HG02798 (cell line): ENCODE data around the gene PRR32.
"Not testable (repeated sequence)": the region's sequence is repeated elsewhere in the genome, so short reads cannot be mapped to it uniquely, and the experiment has no call there.

Source experiments
- ATAC-seq: cut with Tn5 transposase; IDR thresholded peaks from one replicate; pipeline ENCODE4 v1.9.1; 2021; ENCODE audit warnings: mild to moderate bottlenecking; ENCODE audit not compliant: unreplicated experiment, poor library complexity

The PRR32 gene, protein sequence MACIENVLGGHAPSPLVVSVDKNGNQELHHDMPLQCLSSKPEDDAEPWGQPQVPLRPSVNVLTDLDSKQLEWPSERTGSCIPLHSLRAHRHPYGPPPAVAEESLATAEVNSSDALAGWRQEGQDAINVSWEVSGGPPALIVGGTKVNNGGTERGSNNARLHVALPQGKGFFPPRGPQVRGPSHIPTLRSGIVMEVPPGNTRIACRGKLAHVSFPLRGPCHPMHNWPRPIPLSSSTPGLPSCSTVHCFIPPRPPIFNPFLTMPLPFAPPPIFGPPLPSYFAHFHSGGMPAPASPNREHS

GRCh38 chrX:126819429-126819828, at the start of gene PRR32:
PRR32 (plus strand) TSS chrX:126819729; CDS start chrX:126819844, 115 bp downstream.
- no peak for ATAC-seq

DNA sequence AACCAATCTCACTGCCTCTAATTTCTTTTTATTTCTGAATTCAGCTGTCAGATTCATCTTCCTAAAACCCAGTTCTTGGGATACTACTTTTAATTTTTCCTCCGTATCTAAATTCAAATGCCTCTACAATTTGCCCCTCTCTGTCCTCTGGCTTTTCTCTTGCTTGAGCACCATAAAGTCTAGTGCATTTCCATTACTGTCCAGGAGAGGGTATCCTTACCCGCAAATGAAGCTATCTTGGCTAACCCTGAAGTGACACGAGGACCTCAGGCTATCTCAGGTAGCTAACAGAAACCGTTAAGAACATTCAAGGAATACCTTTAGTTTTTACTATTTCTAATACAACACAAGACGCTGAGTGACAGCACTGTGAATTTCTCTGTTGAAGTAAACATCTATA, 49.4 kb upstream of the PRR32 start:
- ATAC-seq = no peak

- no peak for ATAC-seq
Measured at GRCh38 chrX:126785539-126785938, 34.0 kb upstream of the PRR32 start.

- ATAC-seq = no peak
Measured at GRCh38 chrX:126799059-126799458, 20.5 kb upstream of the PRR32 start.

GRCh38 chrX:126806784-126807183, 12.7 kb upstream of the PRR32 start:
- ATAC-seq = not testable (repeated sequence)

- ATAC-seq = no peak
Measured at GRCh38 chrX:126815806-126816205, 3.7 kb upstream of the PRR32 start.

GRCh38 chrX:126820700-126821420, 1.3 kb downstream of the PRR32 start:
- ATAC-seq = no peak

DNA sequence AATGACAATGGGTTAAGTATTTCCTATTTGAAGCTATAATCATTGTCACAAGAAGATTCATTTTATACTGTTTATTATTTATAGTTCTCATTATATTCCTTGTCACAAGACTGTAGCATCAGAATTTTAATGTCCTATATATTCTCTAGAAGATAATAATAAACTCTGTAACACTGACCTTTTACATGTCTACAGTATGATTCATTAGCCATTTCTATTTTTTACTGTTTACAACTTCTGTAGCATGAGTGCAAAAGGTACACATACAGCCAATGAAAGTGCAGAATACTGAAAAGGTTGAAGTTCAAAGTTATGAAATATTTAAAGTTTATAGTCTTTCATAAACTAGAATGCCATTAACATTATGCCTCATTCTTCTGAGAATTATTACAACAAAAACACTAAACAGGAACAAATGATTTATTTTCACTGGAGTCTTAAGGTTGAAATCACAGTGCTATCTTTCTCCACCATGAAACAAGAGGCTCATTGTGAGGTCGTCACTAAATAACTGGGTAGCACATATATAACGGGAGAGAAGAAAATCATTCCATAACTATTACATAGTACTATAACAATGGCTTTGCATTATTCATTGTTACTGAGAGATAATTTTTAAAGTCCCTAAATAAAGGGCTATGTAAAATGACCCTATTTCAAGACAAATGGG, 4.9 kb downstream of the PRR32 start:
- ATAC-seq = no peak

GRCh38 chrX:126825566-126826193, 6.2 kb downstream of the PRR32 start:
- no peak for ATAC-seq

GRCh38 chrX:126836186-126836585, 16.7 kb downstream of the PRR32 start:
- no peak for ATAC-seq

DNA sequence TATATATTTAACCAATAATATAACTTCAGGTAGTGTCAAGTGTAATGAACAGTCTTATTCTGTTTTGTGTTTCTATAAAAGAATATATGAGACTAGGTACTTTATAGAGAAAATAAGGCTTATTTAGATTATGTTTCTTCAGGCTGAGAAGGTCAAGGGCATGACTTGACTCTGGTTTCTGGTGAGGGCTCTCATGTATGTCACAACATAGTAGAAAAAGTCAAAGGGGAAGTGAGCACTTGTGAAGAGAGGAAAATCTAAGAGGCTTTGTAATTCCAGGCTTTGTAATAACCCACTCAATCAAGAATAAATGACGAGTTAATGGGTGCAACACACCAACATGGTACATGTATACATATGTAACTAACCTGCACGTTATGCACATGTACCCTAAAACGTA, 27.6 kb downstream of the PRR32 start:
- ATAC-seq = no peak

- no peak for ATAC-seq
Measured at GRCh38 chrX:126855839-126856524, 36.5 kb downstream of the PRR32 start.
